Neutrophil (primary cell): ENCODE results near the gene SRA1.

Experiments
- H3K27ac ChIP-seq: fragments of 200-600 bp; sonication (generic); 2 replicates; pipeline ENCODE4 v1.5.1; 2016; ENCODE audit warnings: mild to moderate bottlenecking, moderate library complexity
- H3K27me3 ChIP-seq: fragments of 200-600 bp; sonication (generic); 2 replicates; pipeline ENCODE4 v1.6.0; 2016; ENCODE audit warnings: mild to moderate bottlenecking
- H3K36me3 ChIP-seq: fragments of 200-600 bp; sonication (generic); 2 replicates; pipeline ENCODE4 v1.5.1; 2017
- H3K4me1 ChIP-seq, 2 experiments: fragments of 200-600 bp in 1 of 2; sonication (generic) in 1 of 2; 1 replicate in 1 of 2; 2 replicates in 1 of 2; pipeline versions ENCODE4 v1.5.1 to v1.6.1; 2013 to 2016; ENCODE audit warnings: low read depth in 1 of 2, low read length in 1 of 2, mild to moderate bottlenecking in 1 of 2, moderate library complexity in 1 of 2; ENCODE audit not compliant: control insufficient read depth in 1 of 2, insufficient read depth in 1 of 2
- H3K4me3 ChIP-seq, 2 experiments: fragments of 200-600 bp in 1 of 2; sonication (generic) in 1 of 2; 1 replicate in 1 of 2; 2 replicates in 1 of 2; pipeline ENCODE4 v1.5.1; 2013 to 2016; ENCODE audit warnings: low read depth in 1 of 2, low read length in 1 of 2, mild to moderate bottlenecking in 1 of 2, moderate library complexity in 1 of 2
- H3K9me3 ChIP-seq: fragments of 200-600 bp; sonication (generic); 2 replicates; pipeline ENCODE4 v1.5.1; 2016
- TF ChIP-seq, protein P1 (sequence below): fragments of 200-600 bp; sonication (generic); IDR thresholded peaks from 2 replicates; pipeline ENCODE4 v1.5.1; 2016; ENCODE audit warnings: antibody characterized with exemption

The SRA1 gene

DNA sequence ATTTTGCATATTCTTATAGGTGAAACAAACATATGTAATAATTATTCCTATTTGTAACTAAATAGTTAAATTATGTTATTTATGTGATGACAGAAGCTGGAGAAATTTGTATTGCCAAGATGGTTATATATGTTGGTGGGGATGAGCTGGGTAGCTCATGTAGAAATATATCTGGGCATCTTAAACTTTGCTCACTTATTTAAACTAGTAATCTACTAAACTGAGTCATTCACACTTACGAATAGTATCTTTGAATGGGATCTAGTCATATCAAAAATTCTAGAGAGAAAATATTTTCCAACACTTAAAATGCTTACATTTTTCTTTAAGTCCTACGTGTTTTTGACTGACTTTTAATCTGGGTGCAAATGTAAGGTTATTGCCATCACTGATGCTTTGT, 54.4 kb downstream of the SRA1 start:
- Histone ChIP-seq H3K9me3 (no peaks in the 10 kb centered on the region), H3K4me3 (no peak overlapping the region), H3K4me1 (no peaks in the 10 kb centered on the region), H3K36me3 (peaks cover 57% of the 10 kb centered on the region), H3K27ac (no peak overlapping the region), H3K27me3 (no peaks in the 10 kb centered on the region)
- TF ChIP-seq, protein P1, sequence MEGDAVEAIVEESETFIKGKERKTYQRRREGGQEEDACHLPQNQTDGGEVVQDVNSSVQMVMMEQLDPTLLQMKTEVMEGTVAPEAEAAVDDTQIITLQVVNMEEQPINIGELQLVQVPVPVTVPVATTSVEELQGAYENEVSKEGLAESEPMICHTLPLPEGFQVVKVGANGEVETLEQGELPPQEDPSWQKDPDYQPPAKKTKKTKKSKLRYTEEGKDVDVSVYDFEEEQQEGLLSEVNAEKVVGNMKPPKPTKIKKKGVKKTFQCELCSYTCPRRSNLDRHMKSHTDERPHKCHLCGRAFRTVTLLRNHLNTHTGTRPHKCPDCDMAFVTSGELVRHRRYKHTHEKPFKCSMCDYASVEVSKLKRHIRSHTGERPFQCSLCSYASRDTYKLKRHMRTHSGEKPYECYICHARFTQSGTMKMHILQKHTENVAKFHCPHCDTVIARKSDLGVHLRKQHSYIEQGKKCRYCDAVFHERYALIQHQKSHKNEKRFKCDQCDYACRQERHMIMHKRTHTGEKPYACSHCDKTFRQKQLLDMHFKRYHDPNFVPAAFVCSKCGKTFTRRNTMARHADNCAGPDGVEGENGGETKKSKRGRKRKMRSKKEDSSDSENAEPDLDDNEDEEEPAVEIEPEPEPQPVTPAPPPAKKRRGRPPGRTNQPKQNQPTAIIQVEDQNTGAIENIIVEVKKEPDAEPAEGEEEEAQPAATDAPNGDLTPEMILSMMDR = no peak
